ENCODE data around the gene STX1B. TPM values are rescaled to one million over a fixed set of nuclear protein-coding genes. Genes with fewer than 3 reads are reported as not detected.
A peak's percentile ranks its signal among the peaks of the same experiment; 100 is the strongest.

The STX1B gene
- total and polyA plus RNA-seq, 8 donors: 0.16 to 2.4 (median 0.80) TPM

DNA sequence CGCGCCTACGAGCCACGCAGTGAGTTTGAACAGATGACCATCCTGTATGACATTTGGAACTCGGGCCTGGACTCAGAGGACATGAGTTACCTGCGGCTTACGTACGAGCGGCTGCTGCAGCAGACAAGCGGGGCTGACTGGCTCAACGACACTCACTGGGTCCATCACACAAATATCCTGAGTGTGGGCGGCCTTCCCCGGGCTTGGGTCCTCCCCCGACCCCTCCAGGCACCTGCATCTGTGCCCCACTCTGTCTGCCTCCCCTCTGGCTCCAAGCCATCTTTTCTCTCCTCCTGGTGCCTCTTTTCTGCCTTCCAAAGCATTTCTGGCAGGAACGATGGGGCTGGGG, 30.4 kb downstream of the STX1B start:
- ATAC-seq (no peak), FAIRE-seq (no peak), DNase-seq (peak in 1 of 6 donors; percentile 46)
- no peak overlapping the region for H3K27ac ChIP-seq
- intact Hi-C loops (cut with DNase I): loop anchor here in 2 of 3 donors (5.0 to 10.0 kb wide), 3 partner anchors 105 to 467 kb away; partner anchors contain the start of genes PRSS53 (in 1 of the 2) and ZNF843 (in 1 of the 2)
- 92 to 95% methylated on average over 15 of the region's 15 CpGs for WGBS, 2 donors
- no peak overlapping the region for H3K4me3 ChIP-seq
- no peaks in the 10 kb centered on the region for H3K9me3 ChIP-seq
- no peaks in the 10 kb centered on the region for H3K4me1 ChIP-seq
- H3K36me3 ChIP-seq: peaks cover 0 to 44% (median 8%) of the 10 kb centered on the region in 3 donors
- TF ChIP-seq, protein P1, sequence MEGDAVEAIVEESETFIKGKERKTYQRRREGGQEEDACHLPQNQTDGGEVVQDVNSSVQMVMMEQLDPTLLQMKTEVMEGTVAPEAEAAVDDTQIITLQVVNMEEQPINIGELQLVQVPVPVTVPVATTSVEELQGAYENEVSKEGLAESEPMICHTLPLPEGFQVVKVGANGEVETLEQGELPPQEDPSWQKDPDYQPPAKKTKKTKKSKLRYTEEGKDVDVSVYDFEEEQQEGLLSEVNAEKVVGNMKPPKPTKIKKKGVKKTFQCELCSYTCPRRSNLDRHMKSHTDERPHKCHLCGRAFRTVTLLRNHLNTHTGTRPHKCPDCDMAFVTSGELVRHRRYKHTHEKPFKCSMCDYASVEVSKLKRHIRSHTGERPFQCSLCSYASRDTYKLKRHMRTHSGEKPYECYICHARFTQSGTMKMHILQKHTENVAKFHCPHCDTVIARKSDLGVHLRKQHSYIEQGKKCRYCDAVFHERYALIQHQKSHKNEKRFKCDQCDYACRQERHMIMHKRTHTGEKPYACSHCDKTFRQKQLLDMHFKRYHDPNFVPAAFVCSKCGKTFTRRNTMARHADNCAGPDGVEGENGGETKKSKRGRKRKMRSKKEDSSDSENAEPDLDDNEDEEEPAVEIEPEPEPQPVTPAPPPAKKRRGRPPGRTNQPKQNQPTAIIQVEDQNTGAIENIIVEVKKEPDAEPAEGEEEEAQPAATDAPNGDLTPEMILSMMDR (IDR thresholded peaks at IDR 0.05): no peak
- H3K27me3 ChIP-seq: no peaks in the 10 kb centered on the region

DNA sequence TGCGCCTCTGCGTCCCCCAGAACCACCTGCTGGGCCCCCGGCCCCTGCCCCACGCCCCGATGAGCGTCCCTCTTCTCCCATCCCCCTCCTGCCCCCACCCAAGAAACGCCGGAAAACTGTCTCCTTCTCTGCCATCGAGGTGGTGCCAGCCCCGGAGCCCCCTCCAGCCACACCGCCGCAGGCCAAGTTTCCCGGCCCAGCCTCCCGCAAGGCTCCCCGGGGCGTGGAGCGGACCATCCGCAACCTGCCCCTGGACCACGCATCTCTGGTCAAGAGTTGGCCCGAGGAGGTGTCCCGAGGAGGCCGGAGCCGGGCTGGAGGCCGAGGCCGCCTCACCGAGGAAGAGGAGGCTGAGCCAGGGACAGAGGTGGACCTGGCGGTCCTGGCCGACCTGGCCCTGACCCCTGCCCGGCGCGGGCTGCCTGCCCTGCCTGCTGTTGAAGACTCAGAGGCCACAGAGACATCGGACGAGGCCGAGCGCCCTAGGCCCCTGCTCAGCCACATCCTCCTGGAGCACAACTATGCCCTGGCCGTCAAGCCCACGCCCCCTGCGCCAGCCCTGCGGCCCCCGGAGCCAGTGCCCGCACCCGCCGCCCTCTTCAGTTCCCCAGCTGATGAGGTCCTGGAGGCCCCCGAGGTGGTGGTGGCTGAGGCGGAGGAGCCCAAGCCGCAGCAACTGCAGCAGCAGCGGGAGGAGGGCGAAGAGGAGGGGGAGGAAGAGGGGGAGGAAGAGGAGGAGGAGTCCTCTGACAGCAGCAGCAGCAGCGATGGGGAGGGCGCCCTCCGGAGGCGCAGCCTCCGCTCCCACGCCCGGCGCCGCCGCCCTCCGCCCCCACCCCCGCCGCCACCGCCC, 31.0 kb downstream of the STX1B start:
- no peak for FAIRE-seq
- Histone ChIP-seq H3K27me3 (no peaks in the 10 kb centered on the region), H3K27ac (no peak overlapping the region), H3K4me3 (no peak overlapping the region), H3K9me3 (no peaks in the 10 kb centered on the region), H3K36me3 (peaks cover 0 to 45% (median 8%) of the 10 kb centered on the region in 3 donors), H3K4me1 (no peaks in the 10 kb centered on the region)
- DNase-seq: no peak
- TF ChIP-seq, protein P1 (IDR thresholded peaks at IDR 0.05): no peak
- no peak for ATAC-seq
- 93 to 96% methylated on average over 43 to 62 of the region's 62 CpGs for WGBS, 2 donors
- intact Hi-C loops (cut with DNase I): loop anchor here in 2 of 3 donors (5.0 to 10.0 kb wide), 3 partner anchors 105 to 468 kb away; partner anchors contain the start of genes PRSS53 (in 1 of the 2) and ZNF843 (in 1 of the 2)

DNA sequence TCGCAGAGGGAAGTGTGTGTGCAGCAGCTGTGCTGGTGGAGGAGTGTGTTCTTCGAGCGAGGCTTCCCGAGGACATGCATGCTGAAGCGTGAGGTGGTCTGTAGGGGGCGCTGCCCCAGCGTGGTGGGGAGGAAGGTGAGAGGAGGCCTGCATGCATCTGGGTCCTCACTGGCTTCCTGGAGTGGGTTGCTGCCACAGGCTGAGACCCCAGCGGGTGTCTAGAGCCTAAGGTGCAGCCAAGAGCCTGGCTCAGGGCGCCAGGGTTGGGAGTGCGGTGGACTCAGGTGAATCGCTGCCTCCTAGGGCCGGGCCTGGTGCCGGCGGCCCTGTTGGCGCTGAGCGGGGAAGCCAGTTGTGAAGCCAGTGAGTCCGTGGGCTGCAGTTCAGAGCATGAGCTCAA, 32.9 kb downstream of the STX1B start:
- no peaks in the 10 kb centered on the region for H3K4me1 ChIP-seq
- no peak for ATAC-seq
- no peaks in the 10 kb centered on the region for H3K9me3 ChIP-seq
- no peak overlapping the region for H3K4me3 ChIP-seq
- no peaks in the 10 kb centered on the region for H3K27me3 ChIP-seq
- peak in 1 of 6 donors; percentile 37 for DNase-seq
- peaks cover 0 to 56% (median 22%) of the 10 kb centered on the region in 3 donors for H3K36me3 ChIP-seq
- no peak overlapping the region for H3K27ac ChIP-seq
- 86 to 88% methylated on average over 17 of the region's 17 CpGs for WGBS, 2 donors
- intact Hi-C loops (cut with DNase I): no loop called here
- TF ChIP-seq, protein P1 (IDR thresholded peaks at IDR 0.05): no peak
- FAIRE-seq: no peak

DNA sequence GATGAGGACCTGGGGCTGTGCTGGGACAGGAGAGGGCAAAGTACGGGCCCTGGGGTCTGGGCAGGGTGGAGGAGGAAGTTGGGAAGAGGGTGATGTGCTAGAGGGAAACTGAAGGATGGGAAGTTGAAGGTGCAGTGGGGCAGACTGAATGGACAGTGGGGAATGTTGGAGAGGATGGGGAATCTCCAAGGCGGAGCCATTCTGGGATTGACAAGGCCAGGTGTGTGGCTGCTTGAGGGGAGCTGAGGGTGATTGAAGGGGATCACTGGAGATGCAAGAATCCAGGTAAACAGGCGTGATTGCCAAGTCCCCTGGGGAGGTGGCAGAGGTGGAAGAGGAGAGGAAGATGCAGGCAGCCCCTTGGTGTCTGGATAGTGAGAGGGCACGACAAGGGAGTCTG, 34.0 kb downstream of the STX1B start:
- 89 to 96% methylated on average over 4 of the region's 4 CpGs for WGBS, 2 donors
- intact Hi-C loops (cut with DNase I): no loop called here
- H3K27me3 ChIP-seq: no peaks in the 10 kb centered on the region
- no peak overlapping the region for H3K27ac ChIP-seq
- H3K4me1 ChIP-seq: no peaks in the 10 kb centered on the region
- FAIRE-seq (no peak), DNase-seq (no peak), ATAC-seq (no peak)
- H3K9me3 ChIP-seq: no peaks in the 10 kb centered on the region
- TF ChIP-seq, protein P1 (IDR thresholded peaks at IDR 0.05): no peak
- H3K4me3 ChIP-seq: no peak overlapping the region
- H3K36me3 ChIP-seq: peaks cover 0 to 63% (median 29%) of the 10 kb centered on the region in 3 donors

DNA sequence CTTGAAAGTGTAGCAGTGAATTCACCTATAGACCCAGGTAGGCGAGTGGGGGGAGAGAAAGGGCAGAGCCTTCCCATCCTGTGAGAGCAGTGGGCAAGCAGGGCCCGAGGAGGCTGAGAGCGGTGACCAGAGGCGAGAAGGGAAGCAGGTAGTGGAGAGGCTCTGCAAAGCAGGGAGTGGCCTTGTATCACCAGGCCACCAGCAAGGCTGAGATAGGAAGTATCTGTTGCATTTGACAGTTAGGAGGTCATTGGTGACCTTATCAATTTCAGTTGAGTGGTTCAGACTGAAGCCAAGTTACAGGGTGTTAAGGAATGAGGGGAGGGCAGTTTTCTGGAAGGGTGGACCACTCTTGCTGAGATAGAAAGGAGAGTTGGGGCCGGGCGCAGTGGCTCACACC, 36.1 kb downstream of the STX1B start:
- no peaks in the 10 kb centered on the region for H3K4me1 ChIP-seq
- no peaks in the 10 kb centered on the region for H3K9me3 ChIP-seq
- TF ChIP-seq, protein P1 (IDR thresholded peaks at IDR 0.05): no peak
- 93 to 94% methylated on average over 6 of the region's 6 CpGs for WGBS, 2 donors
- H3K27ac ChIP-seq: no peak overlapping the region
- intact Hi-C loops (cut with DNase I): no loop called here
- no peak for FAIRE-seq
- no peaks in the 10 kb centered on the region for H3K27me3 ChIP-seq
- peaks cover 0 to 61% (median 29%) of the 10 kb centered on the region in 3 donors for H3K36me3 ChIP-seq
- H3K4me3 ChIP-seq: no peak overlapping the region
- no peak for ATAC-seq
- no peak for DNase-seq

Data from pancreas (tissue), 10 donors.